Stomach (tissue), 4 donors: Measurements from ENCODE around the gene MYO18A.

ENCODE experiments used
- EP300 ChIP-seq: sonication (generic); formaldehyde crosslinking; IDR thresholded peaks from one replicate; pipeline ENCODE4 v1.6.1; 2017; ENCODE audit warnings: antibody characterized with exemption
- POLR2A ChIP-seq, 4 donors: fragments of 450-650 bp; IDR thresholded peaks; one replicate each; pipeline ENCODE4 v1.6.1; 2016; ENCODE audit warnings: antibody characterized with exemption in 4 of 4, control low read depth in 2 of 4, mild to moderate bottlenecking in 1 of 4, moderate library complexity in 1 of 4
- POLR2AphosphoS5 ChIP-seq, 3 donors: sonication (generic); formaldehyde crosslinking; IDR thresholded peaks; one replicate each; pipeline ENCODE4 v1.6.1; 2016; ENCODE audit warnings: antibody characterized with exemption in 3 of 3
- TF ChIP-seq, protein P1 (sequence below), 7 experiments: fragments of 450-650 bp in 4 of 7; fragments of 200-600 bp in 3 of 7; sonication (generic) in 3 of 7; IDR thresholded peaks; one replicate each; pipeline ENCODE4 v1.5.1; 2016 to 2019; ENCODE audit warnings: antibody characterized with exemption in 7 of 7, control low read depth in 2 of 7, mild to moderate bottlenecking in 1 of 7

DNA sequence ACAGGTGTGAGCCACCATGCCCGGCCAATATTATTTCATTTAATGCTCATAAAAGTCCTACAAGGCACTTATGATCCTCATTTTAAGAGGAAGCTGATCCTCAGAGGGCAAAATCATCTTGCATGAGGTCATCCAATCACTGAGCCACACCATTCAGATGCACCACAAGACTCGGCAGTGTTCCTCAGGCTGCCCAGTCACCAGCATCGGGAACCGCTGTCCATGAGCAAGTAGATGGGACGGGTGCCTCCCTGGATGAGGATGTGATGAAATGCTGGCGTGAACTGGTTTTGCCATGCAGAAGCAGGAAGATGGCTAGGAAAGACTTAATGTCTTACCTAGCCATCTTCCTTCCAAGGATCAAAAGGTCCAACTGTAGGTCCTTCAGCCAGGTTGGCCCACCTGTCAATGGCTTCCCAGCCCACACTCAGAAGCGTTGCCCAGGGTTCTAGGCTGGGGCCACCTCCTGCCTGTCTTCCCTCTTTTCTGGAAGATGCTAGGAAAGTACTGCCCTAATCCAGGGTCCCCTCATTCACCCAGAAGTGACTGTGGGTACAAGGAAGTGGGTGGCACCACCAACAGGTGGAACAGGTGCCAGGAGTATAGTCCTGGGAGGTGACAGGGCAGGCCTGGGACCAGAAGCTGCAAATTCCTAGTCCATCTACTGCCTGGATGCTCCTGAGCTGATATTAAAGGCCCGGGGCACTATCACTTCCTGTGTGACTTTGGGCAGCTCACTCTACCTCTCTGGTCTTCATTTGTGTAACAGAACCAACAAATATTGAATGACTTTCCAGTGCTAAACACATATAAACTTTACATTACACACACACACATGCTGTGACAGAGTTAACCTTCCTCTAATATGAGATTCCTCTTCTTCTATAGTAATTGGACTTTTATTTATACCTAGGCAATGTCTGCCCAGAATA is 34.3 kb upstream of the MYO18A start:
- TF ChIP-seq, protein P1, sequence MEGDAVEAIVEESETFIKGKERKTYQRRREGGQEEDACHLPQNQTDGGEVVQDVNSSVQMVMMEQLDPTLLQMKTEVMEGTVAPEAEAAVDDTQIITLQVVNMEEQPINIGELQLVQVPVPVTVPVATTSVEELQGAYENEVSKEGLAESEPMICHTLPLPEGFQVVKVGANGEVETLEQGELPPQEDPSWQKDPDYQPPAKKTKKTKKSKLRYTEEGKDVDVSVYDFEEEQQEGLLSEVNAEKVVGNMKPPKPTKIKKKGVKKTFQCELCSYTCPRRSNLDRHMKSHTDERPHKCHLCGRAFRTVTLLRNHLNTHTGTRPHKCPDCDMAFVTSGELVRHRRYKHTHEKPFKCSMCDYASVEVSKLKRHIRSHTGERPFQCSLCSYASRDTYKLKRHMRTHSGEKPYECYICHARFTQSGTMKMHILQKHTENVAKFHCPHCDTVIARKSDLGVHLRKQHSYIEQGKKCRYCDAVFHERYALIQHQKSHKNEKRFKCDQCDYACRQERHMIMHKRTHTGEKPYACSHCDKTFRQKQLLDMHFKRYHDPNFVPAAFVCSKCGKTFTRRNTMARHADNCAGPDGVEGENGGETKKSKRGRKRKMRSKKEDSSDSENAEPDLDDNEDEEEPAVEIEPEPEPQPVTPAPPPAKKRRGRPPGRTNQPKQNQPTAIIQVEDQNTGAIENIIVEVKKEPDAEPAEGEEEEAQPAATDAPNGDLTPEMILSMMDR (IDR thresholded peaks at IDR 0.05), result no peak
- TF ChIP-seq POLR2AphosphoS5 (IDR thresholded peaks at IDR 0.05) (no peak), POLR2A (IDR thresholded peaks at IDR 0.05) (no peak), EP300 (no peak)
